Measurements from ENCODE around the gene NFIA.

The NFIA gene

GRCh38 chr1:61352845-61353435, 270.6 kb downstream of the NFIA start:
- in situ Hi-C loops (cut with HindIII; ENCODE audit: low sequenced_read_pairs): no loop called here

- in situ Hi-C loops (cut with HindIII; ENCODE audit: low sequenced_read_pairs): no loop called here
Measured at GRCh38 chr1:61353797-61354406, 271.5 kb downstream of the NFIA start.

DNA sequence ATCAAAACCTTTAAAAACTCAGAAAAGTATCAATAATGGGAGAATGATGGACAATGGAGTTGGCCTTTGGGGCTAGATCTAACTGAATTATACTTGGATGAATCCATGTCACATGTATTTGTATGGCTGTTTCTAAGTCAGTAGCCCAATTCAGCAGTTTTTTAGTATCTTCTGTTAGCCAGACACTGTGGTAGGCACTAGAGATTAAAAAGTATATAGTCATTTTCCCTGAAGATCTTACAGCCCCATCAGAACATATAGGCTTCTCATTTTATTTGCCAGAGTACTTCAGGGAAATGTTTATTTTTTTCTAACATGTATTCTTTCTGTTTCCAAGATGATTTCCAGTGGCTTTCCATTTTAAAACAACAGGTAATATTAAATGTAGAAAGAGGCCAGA, 273.7 kb downstream of the NFIA start:
- in situ Hi-C loops (cut with HindIII; ENCODE audit: low sequenced_read_pairs): no loop called here

GRCh38 chr1:61356995-61357394, 274.6 kb downstream of the NFIA start:
- in situ Hi-C loops (cut with HindIII; ENCODE audit: low sequenced_read_pairs): no loop called here

GRCh38 chr1:61357539-61357938, 275.2 kb downstream of the NFIA start:
- in situ Hi-C loops (cut with HindIII; ENCODE audit: low sequenced_read_pairs): no loop called here

- in situ Hi-C loops (cut with HindIII; ENCODE audit: low sequenced_read_pairs): no loop called here
Measured at GRCh38 chr1:61358770-61359455, 276.6 kb downstream of the NFIA start.

GRCh38 chr1:61361931-61362330, 279.6 kb downstream of the NFIA start:
- in situ Hi-C loops (cut with HindIII; ENCODE audit: low sequenced_read_pairs): no loop called here

GRCh38 chr1:61362351-61362750, 280.0 kb downstream of the NFIA start:
- in situ Hi-C loops (cut with HindIII; ENCODE audit: low sequenced_read_pairs): no loop called here

DNA sequence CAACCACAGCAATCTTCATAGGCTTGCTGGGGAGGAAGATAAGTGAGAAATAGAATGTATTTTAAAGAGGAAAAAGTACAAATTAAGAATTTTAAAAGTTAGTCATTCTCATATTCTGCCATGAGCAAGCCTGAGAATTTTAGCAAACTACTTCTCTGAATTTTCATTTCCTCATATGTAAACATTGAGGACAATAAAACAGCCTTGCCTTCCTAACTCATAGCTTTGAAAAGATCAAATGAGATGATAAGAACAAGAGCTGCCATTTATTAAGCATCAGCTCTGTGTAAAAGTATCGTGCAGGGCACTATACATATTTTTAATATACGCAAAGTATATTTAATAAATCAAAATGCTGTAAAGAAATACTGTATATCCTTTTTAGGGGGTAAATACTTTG, 286.0 kb downstream of the NFIA start:
- in situ Hi-C loops (cut with HindIII; ENCODE audit: low sequenced_read_pairs): no loop called here

GRCh38 chr1:61368876-61369275, 286.5 kb downstream of the NFIA start:
- in situ Hi-C loops (cut with HindIII; ENCODE audit: low sequenced_read_pairs): no loop called here

GRCh38 chr1:61370177-61370912, 288.0 kb downstream of the NFIA start:
- in situ Hi-C loops (cut with HindIII; ENCODE audit: low sequenced_read_pairs): no loop called here

GRCh38 chr1:61370913-61371279, 288.5 kb downstream of the NFIA start:
- in situ Hi-C loops (cut with HindIII; ENCODE audit: low sequenced_read_pairs): no loop called here

DNA sequence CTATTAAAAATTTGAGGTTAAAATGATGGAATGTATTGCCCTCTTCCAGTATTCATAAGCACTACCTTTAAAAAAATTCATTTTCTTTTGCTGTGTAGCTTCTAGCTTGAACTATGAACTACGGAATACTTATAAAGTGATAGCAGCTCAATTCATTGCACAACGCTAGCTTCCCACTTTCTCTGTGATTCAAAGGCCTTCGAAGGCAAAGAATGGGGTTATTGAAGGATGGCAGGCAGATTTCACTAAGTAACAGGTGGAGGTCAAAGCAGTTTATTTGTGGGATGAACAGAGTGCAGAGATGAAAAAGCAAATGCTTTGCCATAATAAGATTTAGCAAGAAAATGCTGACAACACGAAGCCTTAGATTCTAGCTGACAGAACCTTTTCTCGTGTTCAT, 290.6 kb downstream of the NFIA start:
- in situ Hi-C loops (cut with HindIII; ENCODE audit: low sequenced_read_pairs): no loop called here

DNA sequence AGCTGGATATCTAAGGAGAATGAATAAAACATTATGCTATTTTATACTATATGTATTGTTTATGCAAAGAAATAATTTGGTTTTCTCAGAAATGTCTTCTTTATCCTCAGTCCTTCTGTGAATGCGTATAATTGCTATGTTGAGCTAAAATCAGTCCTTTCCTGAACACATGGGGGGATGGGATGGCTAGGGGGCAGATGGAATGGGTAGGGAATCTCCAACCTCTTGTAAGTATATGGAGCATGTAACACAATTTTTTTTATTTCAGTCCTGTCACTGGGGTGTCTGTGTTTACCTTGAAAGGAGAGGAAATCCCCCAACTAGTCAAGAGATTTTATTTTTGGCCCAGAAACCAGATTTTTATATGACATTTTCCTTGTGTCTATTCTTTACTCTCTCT, 291.8 kb downstream of the NFIA start:
- in situ Hi-C loops (cut with HindIII; ENCODE audit: low sequenced_read_pairs): no loop called here

DNA sequence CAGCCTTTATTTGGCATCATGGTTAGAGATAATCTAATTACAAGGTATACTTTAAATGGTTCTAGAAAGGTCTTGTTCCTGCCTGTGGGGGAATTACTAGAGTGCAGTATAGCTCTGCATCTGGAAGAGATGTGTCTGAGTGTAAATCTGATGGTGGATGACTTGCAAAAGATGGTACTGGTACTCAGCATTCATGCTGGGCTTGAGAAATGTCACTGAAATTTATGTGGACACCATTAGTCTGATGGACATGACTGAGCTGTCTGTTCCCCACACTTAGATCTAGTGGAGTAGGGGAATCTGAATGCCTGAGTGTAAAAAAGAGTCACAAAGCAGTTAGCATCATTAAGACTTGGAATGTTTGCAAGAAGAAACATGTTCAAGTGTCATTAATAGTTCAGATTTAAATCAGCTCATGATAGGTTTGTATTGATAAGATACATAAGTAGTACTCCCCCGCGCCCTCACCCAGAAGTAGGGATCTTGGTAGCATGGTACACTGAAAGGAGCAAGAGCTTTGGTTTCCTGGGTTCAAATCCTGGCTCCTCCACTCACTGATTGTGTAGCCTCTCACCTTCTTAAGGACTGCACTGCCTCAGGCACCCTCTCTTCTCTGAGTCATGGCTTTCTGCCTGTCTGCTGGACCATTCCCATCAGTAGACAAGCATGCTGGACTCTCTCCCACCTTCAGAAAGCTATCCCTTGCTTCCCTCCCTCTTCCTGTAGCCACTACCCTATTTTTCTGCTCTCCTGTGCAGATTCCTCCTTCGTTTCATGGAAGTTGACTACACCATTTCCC, 292.9 kb downstream of the NFIA start:
- in situ Hi-C loops (cut with HindIII; ENCODE audit: low sequenced_read_pairs): no loop called here

- in situ Hi-C loops (cut with HindIII; ENCODE audit: low sequenced_read_pairs): no loop called here
Measured at GRCh38 chr1:61376151-61376550, 293.8 kb downstream of the NFIA start.

DNA sequence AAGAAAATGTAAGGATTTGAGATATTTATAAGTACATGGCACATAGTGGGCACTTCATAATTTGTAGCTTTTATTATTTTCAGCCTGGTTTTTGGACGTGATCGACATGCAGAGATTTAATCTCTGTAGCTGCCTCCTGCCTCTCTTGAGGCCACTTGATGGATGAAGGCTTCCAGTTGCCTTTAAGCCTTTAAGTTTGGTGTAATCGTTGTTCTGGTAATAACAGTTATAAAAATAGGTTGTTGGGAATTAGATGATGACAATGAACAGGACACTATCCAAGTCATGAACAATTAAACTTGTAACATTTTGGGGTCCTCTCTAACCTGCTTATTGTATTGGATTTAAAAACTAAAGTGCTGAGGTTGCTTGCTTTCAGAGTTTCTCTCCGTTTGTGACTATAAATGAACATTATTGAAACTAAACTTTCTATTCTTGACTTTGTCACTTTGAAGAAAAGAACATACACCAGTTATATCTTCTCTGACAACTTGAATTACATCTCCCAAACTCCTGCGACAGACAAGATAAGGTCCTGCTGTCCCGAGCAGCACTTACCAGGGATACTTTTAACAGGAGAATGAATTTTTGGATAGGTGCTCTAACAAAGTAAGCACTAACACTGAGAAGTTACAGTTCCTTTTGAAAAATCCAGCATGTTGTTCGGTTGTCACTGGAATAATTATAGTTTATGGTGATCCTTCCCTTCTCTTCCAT, 295.0 kb downstream of the NFIA start:
- in situ Hi-C loops (cut with HindIII; ENCODE audit: low sequenced_read_pairs): no loop called here

- in situ Hi-C loops (cut with HindIII; ENCODE audit: low sequenced_read_pairs): no loop called here
Measured at GRCh38 chr1:61378494-61379180, 296.3 kb downstream of the NFIA start.

GRCh38 chr1:61379693-61380092, 297.3 kb downstream of the NFIA start:
- in situ Hi-C loops (cut with HindIII; ENCODE audit: low sequenced_read_pairs): no loop called here

DNA sequence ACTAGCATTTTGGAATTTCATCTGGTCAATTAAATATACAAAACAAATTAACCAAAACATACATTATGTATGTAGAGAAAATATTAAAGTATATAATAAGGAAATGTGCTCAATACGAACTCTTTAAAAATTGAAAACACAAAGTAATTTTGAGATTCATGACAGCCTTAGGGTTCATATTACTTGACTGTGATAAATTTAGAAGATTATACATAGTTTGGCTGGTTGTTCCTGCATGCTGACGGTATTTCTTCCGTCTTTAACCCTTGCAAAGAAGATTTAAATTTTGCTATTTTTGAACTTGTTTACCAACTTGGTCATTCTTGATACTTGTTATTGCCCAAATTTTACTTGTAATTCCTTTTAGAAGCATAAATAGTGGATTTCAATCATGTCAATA, 298.2 kb downstream of the NFIA start:
- in situ Hi-C loops (cut with HindIII; ENCODE audit: low sequenced_read_pairs): no loop called here
